ENCODE results near the gene PCDHGA11.

DNA sequence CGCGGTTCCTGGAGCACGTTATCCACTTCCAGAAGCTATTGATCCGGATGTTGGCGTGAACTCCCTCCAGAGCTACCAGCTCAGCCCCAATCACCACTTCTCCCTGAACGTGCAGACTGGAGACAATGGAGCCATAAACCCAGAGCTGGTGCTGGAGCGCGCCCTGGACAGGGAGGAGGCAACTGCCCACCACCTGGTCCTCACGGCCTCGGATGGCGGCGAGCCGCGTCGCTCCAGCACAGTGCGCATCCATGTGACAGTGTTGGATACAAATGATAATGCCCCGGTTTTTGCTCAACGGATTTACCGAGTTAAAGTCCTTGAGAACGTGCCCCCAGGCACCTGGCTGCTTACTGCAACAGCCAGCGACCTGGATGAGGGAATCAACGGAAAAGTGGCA, 17.5 kb upstream of the PCDHGA11 start:
- TF ChIP-seq, protein P1, sequence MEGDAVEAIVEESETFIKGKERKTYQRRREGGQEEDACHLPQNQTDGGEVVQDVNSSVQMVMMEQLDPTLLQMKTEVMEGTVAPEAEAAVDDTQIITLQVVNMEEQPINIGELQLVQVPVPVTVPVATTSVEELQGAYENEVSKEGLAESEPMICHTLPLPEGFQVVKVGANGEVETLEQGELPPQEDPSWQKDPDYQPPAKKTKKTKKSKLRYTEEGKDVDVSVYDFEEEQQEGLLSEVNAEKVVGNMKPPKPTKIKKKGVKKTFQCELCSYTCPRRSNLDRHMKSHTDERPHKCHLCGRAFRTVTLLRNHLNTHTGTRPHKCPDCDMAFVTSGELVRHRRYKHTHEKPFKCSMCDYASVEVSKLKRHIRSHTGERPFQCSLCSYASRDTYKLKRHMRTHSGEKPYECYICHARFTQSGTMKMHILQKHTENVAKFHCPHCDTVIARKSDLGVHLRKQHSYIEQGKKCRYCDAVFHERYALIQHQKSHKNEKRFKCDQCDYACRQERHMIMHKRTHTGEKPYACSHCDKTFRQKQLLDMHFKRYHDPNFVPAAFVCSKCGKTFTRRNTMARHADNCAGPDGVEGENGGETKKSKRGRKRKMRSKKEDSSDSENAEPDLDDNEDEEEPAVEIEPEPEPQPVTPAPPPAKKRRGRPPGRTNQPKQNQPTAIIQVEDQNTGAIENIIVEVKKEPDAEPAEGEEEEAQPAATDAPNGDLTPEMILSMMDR (IDR thresholded peaks at IDR 0.05): no peak
- TF ChIP-seq EZH2 (IDR thresholded peaks at IDR 0.05): no peak
